GM12891 (cell line): ENCODE measurements around the gene CEP104.

Experiments
- POLR2AphosphoS5 ChIP-seq: IDR thresholded peaks from 2 replicates; pipeline ENCODE4 v1.6.1; 2011; ENCODE audit warnings: low read depth, low read length, control low read depth
- TAF1 ChIP-seq: IDR thresholded peaks from 2 replicates; pipeline ENCODE4 v1.6.1; 2011; ENCODE audit warnings: low read depth, low read length, control low read depth

- TF ChIP-seq TAF1 (no peak), POLR2AphosphoS5 (no peak)
These were observed 29.7 kb upstream of the CEP104 start for GRCh38 chr1:3886691-3887090.
